Measurements from ENCODE around the gene ZNF662. TPM values are rescaled to one million over a fixed set of nuclear protein-coding genes. Genes with fewer than 3 reads are reported as not detected.
A peak's percentile ranks its signal among the peaks of the same experiment; 100 is the strongest.

ZNF662 gene
- total RNA-seq, 1 donor from 2014 or later: not detected

DNA sequence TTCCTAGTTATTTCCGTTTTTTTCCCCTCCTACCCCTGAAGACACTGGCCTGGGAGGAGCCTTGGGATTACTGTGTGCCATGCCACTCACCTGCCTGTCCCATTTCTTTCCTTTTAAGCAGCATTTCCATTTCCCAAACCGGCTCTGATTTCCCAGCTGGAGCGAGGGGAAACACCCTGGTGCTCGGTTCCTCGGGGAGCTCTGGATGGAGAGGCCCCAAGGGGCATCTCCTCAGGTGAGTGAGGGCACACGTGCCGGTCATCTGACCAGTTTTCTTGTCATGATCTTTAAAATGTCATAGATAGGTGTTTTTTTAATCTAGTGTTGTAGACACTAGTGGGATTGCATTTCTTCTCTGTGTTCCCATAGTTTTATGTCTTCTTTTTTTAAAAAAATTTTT is 2.7 kb downstream of the ZNF662 start:
- Histone ChIP-seq H3K27me3 (no peaks in the 10 kb centered on the region), H3K9ac (no peak overlapping the region), H3K4me3 (no peak overlapping the region), H3K36me3 (no peaks in the 10 kb centered on the region), H3F3A (ENCODE audit: low read depth) (peaks cover 10% of the 10 kb centered on the region), H2AFZ (replicated peaks) (no peak overlapping the region), H3K27ac (no peak overlapping the region), H3K4me2 (no peak overlapping the region), H3K79me2 (ENCODE audit: low read depth) (no peaks in the 10 kb centered on the region), H3K9me3 (ENCODE audit: low read depth) (peaks cover under 1% of the 10 kb centered on the region), H4K20me1 (ENCODE audit: low read depth) (no peaks in the 10 kb centered on the region), H3K4me1 (no peaks in the 10 kb centered on the region)
- Mint-ChIP-seq H3K4me3 (no peak overlapping the region), H3K36me3 (no peaks in the 10 kb centered on the region), H3K27ac (no peak overlapping the region), H3K9me3 (peaks cover 26% of the 10 kb centered on the region), H3K4me1 (peaks cover 3% of the 10 kb centered on the region), H3K27me3 (ENCODE audit: insufficient read depth, low read depth) (peaks cover 3% of the 10 kb centered on the region)
- TF ChIP-seq, protein P1, sequence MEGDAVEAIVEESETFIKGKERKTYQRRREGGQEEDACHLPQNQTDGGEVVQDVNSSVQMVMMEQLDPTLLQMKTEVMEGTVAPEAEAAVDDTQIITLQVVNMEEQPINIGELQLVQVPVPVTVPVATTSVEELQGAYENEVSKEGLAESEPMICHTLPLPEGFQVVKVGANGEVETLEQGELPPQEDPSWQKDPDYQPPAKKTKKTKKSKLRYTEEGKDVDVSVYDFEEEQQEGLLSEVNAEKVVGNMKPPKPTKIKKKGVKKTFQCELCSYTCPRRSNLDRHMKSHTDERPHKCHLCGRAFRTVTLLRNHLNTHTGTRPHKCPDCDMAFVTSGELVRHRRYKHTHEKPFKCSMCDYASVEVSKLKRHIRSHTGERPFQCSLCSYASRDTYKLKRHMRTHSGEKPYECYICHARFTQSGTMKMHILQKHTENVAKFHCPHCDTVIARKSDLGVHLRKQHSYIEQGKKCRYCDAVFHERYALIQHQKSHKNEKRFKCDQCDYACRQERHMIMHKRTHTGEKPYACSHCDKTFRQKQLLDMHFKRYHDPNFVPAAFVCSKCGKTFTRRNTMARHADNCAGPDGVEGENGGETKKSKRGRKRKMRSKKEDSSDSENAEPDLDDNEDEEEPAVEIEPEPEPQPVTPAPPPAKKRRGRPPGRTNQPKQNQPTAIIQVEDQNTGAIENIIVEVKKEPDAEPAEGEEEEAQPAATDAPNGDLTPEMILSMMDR (IDR thresholded peaks at IDR 0.05): no peak
- no peak for TF ChIP-seq EZH2phosphoT487 (IDR thresholded peaks at IDR 0.05)
- no peak for TF ChIP-seq EZH2 (IDR thresholded peaks at IDR 0.05)
- DNase-seq (ENCODE audit: low spot score): no peak

DNA sequence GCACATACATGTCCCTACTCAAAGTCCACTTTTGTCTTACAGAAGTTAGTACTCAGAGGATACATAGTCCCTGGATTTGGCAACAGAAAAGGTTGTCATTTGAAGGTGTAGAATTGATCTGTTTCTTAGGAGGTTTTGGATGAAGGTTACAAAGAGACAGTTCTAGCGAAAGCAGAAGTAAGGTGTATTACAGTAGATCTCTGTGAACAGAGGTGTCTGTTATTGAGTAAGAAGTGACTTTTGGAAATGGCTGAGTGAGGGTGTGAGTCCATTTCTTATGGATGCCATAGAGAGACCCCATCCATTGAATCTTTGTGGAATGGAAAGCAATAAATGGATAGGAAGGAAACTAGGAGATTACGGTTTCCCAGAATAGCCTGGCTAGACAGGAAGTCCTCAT is 5.6 kb downstream of the ZNF662 start:
- Histone ChIP-seq H3K9ac (no peak overlapping the region), H3K79me2 (ENCODE audit: low read depth) (no peaks in the 10 kb centered on the region), H3K4me1 (no peaks in the 10 kb centered on the region), H3F3A (ENCODE audit: low read depth) (peaks cover 10% of the 10 kb centered on the region), H3K27me3 (no peaks in the 10 kb centered on the region), H3K4me2 (no peak overlapping the region), H3K9me3 (ENCODE audit: low read depth) (peaks cover 20% of the 10 kb centered on the region), H3K36me3 (no peaks in the 10 kb centered on the region), H4K20me1 (ENCODE audit: low read depth) (no peaks in the 10 kb centered on the region), H3K4me3 (no peak overlapping the region), H3K27ac (no peak overlapping the region), H2AFZ (replicated peaks) (no peak overlapping the region)
- peaks cover 3% of the 10 kb centered on the region for H3K27me3 Mint-ChIP-seq (ENCODE audit: insufficient read depth, low read depth)
- TF ChIP-seq, protein P1 (IDR thresholded peaks at IDR 0.05): no peak
- TF ChIP-seq EZH2 (IDR thresholded peaks at IDR 0.05): no peak
- TF ChIP-seq EZH2phosphoT487 (IDR thresholded peaks at IDR 0.05): no peak
- peaks cover 2% of the 10 kb centered on the region for H3K4me1 Mint-ChIP-seq
- no peak for DNase-seq (ENCODE audit: low spot score)
- H3K4me3 Mint-ChIP-seq: no peak overlapping the region
- H3K36me3 Mint-ChIP-seq: no peaks in the 10 kb centered on the region
- H3K27ac Mint-ChIP-seq: no peak overlapping the region
- H3K9me3 Mint-ChIP-seq: peaks cover 45% of the 10 kb centered on the region

DNA sequence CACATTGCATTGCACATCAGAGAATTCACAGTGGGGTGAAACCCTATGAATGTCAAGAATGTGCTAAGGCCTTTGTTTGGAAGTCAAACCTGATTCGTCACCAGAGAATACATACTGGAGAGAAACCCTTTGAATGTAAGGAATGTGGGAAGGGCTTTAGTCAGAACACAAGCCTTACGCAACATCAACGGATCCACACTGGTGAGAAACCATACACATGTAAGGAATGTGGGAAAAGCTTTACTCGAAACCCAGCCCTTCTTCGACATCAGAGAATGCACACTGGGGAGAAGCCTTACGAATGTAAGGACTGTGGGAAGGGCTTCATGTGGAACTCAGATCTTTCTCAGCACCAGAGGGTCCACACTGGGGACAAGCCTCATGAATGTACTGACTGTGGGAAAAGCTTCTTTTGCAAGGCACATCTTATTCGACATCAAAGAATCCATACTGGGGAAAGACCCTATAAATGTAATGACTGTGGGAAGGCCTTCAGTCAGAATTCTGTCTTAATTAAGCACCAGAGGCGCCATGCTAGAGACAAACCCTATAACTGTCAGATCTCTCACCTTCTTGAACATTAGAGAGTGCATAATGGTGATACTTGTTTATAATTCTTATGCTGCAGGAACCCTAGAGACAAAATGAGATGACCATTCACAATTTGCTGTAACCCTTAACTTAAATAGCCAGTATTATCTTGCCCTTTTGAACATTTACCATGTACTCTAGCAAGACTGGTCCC is 9.0 kb downstream of the ZNF662 start:
- Mint-ChIP-seq H3K27me3 (ENCODE audit: insufficient read depth, low read depth) (peaks cover 5% of the 10 kb centered on the region), H3K36me3 (peaks cover 2% of the 10 kb centered on the region), H3K4me1 (no peaks in the 10 kb centered on the region), H3K4me3 (no peak overlapping the region), H3K9me3 (peaks cover 51% of the 10 kb centered on the region), H3K27ac (no peak overlapping the region)
- no peak overlapping the region for H3K27ac ChIP-seq
- peaks cover 5% of the 10 kb centered on the region for H3F3A ChIP-seq (ENCODE audit: low read depth)
- no peak overlapping the region for H3K9ac ChIP-seq
- H2AFZ ChIP-seq (replicated peaks): no peak overlapping the region
- H3K27me3 ChIP-seq: no peaks in the 10 kb centered on the region
- H3K4me3 ChIP-seq: no peak overlapping the region
- H3K9me3 ChIP-seq (ENCODE audit: low read depth): peaks cover 20% of the 10 kb centered on the region
- DNase-seq (ENCODE audit: low spot score): peak; percentile 3
- H3K4me1 ChIP-seq: no peaks in the 10 kb centered on the region
- no peaks in the 10 kb centered on the region for H4K20me1 ChIP-seq (ENCODE audit: low read depth)
- TF ChIP-seq EZH2 (IDR thresholded peaks at IDR 0.05) (no peak), EZH2phosphoT487 (IDR thresholded peaks at IDR 0.05) (no peak)
- TF ChIP-seq, protein P1 (IDR thresholded peaks at IDR 0.05): no peak
- H3K79me2 ChIP-seq (ENCODE audit: low read depth): no peaks in the 10 kb centered on the region
- no peak overlapping the region for H3K4me2 ChIP-seq
- no peaks in the 10 kb centered on the region for H3K36me3 ChIP-seq
